NCI-H82 (cell line): ENCODE results near the gene LTF.

Experiments
- DNase-seq: peaks from one replicate; lab custom pipeline; 2025; lab: John Stamatoyannopoulos, UW

Gene LTF

GRCh38 chr3:46468753-46469600 lies 4.3 kb upstream of the LTF start:
- no peak for DNase-seq

GRCh38 chr3:46467562-46467961 lies 2.9 kb upstream of the LTF start:
- DNase-seq: no peak

GRCh38 chr3:46466871-46467403 lies 2.2 kb upstream of the LTF start:
- DNase-seq: no peak

GRCh38 chr3:46466273-46466672 lies 1.6 kb upstream of the LTF start:
- DNase-seq: no peak

GRCh38 chr3:46465196-46465520 lies 453 bp upstream of the LTF start:
- DNase-seq: no peak

- DNase-seq: no peak
Measured at GRCh38 chr3:46463868-46464241, 850 bp downstream of the LTF start.

GRCh38 chr3:46463120-46463867 lies 1.4 kb downstream of the LTF start:
- no peak for DNase-seq

- no peak for DNase-seq
Measured at GRCh38 chr3:46462511-46462910, 2.2 kb downstream of the LTF start.

GRCh38 chr3:46462111-46462510 lies 2.6 kb downstream of the LTF start:
- DNase-seq: peak; percentile 2

- DNase-seq: no peak
Measured at GRCh38 chr3:46460051-46460450, 4.7 kb downstream of the LTF start.

GRCh38 chr3:46456118-46456517 lies 8.6 kb downstream of the LTF start:
- no peak for DNase-seq

GRCh38 chr3:46455231-46456115 lies 9.2 kb downstream of the LTF start:
- DNase-seq: no peak

- no peak for DNase-seq
Measured at GRCh38 chr3:46454606-46455005, 10.1 kb downstream of the LTF start.

GRCh38 chr3:46454209-46454595 lies 10.5 kb downstream of the LTF start:
- no peak for DNase-seq

GRCh38 chr3:46453526-46454208 lies 11.0 kb downstream of the LTF start:
- no peak for DNase-seq

- peak; percentile 10 for DNase-seq
Measured at GRCh38 chr3:46449755-46450552, 14.8 kb downstream of the LTF start.

- no peak for DNase-seq
Measured at GRCh38 chr3:46448721-46449120, 16.0 kb downstream of the LTF start.

GRCh38 chr3:46447228-46447985 lies 17.3 kb downstream of the LTF start:
- peak; percentile 73 for DNase-seq

GRCh38 chr3:46442576-46443530 lies 21.9 kb downstream of the LTF start:
- DNase-seq: peak; percentile 69
